AG08395 (cell line): ENCODE results near the gene DOCK9.
"Not testable (repeated sequence)": the region's sequence is repeated elsewhere in the genome, so short reads cannot be mapped to it uniquely, and the experiment has no call there.

ENCODE experiments used
- DNase-seq: peaks from one replicate; pipeline ENCODE4 v3.0.0; 2012; ENCODE audit warnings: mixed read lengths, low spot score

Gene DOCK9

DNA sequence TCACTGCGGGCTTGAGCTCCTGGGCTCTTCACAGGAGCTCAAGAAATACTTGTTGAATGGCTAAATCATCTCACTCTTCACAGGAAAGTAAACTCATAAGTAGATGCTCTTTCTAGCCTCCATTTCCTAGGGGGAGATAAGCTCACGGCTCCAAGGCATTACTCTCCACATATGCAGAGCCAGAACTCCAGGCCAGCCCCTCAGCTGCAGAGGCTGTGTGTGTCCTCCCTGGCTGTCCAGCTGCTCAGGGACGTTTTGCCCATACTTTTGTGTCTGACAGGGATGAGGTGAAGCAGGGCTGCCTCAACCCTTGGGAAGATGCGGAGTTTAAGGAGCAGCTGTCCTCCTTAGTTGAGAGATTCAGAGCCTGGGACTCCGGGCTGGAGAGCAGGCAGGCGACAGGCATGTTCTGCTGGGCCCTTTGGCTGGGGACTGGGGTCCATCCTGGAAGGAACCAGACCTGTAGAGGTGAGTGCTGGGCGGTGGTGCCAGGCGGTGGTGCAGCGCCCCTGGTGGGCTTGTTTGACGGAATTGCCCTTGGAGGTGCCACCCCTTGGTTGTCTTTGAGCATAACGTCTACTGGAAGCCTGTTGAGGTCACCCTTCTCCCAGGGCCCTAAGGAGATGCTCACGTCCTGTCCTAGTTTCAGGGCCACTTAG is 204.9 kb downstream of the DOCK9 start:
- no peak for DNase-seq

DNA sequence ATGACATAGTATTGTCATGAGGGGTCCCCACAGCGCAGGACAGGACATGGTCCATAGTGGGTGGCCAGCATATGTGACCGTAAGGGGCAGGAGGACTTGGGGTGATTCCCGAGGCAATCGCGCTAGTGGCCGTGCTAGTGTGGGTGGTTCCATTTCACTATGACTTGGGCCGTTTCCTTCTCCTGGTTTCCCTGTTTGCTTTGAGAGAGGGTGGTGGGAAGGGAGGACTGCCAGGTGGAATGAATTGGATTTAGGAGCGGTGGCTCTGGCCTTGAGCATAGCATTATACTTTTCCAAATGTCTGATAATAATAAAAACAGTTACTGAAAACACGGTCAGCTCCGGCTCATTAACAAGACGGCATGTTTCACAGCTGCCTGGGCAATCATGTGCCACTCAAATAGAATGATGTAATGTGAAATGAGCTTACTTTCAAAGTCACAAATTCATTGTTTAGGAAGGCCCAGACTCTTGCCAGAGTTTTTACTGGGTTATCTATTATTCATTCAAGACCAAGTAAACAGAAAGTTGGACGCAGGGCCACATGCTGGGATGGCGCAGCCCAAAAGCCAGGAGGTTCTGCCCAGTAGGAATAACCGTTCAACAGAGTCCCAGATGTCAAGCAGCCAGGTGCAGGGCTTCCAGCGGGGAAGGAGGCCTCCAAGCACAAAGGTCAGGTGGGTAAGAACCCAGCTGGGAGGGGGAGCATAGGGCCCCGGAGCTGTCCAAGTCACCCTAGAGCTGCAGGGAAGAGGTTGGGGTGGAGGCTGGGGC is 205.8 kb downstream of the DOCK9 start:
- no peak for DNase-seq

DNA sequence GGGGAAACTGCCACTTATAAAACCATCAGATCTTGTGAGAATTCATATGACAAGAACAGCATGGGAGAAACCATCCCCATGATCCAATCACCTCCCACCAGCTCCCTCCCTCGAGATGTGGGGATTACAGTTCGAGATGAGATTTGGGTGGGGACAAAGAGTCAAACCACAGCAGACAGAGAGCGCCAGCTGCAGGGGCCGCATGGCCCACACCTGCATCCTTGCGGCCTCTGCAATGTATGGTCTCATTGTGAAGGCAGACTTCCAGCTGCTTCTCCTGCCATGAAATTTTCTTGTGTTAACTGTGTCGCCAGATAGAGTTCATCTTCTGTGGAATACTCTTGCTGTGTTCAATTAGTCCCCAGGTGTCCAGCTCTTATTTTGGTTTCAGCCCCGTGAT is 208.1 kb downstream of the DOCK9 start:
- no peak for DNase-seq

DNA sequence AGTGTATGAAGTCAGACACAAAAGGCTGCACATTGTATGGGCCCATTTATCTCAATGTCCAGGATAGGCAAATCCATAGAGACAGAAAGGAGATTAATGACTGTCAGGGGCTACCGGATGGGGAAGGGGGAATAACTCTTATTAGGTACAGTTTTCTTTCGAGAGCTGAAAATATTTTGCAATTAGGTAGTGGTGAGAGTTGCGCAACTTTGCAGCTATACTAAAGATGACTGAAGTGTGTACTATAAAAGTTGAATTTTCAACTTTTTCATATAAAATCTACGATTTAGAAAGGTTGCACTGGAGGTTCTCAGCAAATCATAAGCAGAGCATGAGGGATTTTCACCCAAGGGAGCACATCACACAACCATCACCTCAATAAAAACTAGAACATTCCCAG is 209.3 kb downstream of the DOCK9 start:
- DNase-seq: no peak

DNA sequence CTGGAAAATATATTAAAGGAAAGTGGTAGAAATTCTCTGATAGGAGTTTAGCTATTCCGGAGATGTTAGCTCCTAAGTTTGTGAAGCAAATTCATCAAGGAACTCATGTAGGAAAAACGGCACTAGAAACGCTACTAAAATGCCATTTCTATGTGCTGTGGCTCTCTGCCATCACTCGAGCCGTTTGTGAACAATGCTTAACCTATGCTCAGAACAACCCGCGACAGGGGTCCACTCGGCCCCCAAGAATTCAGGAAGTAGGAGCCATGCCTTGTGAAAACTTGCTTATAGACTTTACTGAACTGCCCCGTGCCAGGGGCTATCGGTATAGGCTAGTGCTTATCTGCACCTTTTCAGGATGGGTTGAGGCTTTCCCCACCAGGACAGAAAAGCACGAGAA is 211.2 kb downstream of the DOCK9 start:
- no peak for DNase-seq

DNA sequence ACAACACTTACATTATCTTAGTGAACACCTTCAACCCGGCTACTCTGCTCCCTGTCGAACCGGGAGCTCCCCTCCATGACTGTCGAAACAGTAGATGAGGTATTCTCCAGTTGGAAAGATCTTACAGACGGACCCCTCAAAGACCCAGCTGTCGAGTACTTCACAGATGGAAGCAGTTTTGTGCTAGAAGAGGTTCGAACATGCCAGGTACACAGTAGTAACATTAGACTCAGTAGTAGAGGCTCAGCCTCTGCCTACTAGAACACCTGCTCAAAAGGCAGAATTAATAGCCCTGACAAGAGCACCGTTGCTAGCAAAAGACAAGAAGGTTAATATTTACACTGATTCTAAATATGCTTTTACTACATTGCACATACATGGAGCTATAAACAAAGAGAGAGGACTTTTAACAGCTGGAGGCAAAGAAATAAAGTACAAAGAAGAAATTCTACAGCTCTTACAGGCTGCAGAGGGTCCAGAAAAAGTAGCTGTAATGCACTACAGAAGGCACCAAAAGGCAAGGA is 211.8 kb downstream of the DOCK9 start:
- no peak for DNase-seq

DNA sequence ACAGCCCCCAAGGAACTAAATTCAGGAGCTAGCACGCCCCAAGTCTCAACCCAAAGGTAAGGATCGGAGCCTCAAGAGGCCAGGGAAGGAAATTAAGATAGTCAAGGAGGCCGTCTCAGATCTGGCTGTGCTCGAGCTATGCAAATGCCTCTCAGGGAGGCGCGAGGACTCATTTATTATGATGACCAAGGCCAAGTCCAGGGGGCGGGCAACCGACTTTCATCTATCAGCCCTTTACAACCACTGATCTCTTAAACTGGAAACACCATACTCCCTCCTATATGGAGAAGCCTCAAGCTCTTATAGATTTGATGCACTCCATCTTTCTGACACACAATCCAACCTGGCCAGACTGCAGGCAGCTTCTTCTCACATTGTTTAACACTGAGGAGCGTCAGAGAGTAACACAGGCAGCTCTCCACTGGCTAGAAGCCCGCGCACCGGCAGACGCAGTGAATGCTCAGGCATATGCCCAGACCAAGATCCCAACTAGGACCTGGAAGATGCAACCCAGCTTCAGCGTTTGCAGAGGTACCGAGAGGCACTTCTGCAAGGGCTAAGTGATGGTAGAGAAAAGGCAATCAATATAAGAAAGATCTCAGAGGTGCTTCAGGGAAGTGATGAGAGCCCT is 215.8 kb downstream of the DOCK9 start:
- DNase-seq: no peak

DNA sequence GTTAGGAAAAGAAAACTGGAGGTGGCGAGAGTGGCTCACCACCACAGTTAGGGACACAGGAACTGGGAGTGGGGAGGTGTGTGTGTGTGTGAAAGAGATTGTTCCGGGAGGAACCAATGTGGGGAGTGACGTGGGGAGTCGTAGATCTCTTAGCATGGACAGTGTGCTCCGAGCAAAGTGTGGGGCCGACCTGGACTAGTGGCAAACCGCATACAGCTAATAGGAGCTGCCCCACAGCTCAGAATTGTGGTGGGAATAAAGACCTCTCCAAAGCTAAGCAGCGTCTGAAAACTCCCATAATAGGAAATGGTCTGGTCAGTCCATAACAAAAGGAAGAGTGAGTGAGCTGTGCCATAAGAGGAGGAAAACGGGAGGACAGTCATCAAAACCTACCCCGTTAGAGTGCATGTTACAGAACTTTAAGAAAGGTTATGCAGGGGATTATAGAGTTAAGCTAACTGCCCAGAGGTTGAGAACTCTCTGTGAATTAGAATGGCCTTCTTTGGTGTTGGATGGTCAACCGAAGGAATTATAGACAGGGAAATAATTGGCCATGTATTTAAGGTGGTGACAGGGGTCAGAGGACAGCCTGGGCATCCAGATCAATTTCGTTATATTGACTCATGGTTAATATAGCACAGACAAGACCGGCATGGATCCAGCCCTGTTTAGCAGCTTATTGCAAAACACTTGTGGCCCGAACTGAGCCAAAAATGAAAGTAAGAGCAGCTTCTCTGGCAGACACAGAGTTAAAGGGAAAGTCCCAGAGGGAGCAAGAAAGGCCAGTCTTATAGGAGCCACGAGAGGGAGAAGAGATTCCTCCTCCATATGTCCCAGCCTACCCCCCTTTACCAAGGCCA is 216.5 kb downstream of the DOCK9 start:
- peak; percentile 63 for DNase-seq

DNA sequence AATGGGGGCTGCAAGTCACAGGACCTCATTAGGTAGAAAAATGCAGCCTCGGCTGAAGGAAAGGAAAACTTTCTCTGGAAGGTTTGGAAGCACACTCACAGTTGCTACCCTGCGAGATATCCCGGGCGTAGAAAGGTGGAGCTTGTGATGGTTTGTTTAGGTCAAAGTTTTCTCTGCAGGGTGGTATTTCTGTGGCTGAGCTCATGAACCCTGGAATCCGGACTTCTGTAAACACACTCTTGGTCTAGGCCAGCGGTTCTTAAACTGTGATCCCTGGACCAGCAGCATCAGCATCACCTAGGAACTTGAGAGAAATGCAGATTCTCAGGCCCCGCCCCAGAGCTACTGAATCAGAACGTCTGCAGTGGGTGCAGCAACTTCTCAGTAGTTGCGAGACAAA is 222.1 kb downstream of the DOCK9 start:
- no peak for DNase-seq

DNA sequence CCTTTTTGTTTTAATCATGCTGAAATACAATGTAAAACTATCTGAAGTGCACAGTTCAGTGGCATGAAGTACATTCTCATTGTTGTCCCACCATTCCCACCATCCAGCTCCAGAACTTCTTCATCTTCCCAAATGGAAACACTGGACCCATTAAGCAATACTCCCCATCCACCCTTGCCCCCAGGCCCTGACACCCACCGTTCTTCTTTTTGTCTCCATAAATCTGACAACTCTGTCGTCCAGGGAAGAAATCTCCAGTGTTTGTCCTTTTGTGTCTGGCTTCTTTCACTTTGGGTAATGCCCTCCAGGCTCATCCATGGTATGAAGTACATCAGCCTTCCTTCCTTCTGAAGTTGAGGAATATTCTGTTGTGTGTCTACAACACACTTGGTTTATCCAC is 222.7 kb downstream of the DOCK9 start:
- DNase-seq: no peak

DNA sequence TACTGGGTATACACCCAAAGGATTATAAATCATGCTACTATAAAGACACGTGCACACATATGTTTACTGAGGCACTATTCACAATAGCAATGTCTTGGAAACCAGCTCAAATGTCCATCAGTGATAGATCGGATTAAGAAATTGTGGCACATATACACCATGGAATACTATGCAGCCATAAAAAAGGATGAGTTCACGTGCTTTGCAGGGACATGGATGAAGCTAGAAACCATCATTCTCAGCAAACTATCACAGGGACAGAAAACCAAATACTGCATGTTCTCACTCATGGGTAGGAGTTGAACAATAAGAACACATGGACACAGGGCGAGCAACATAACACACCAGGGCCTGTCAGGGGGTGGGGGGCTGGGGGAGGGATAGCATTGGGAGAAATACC is 223.4 kb downstream of the DOCK9 start:
- DNase-seq: not testable (repeated sequence)

DNA sequence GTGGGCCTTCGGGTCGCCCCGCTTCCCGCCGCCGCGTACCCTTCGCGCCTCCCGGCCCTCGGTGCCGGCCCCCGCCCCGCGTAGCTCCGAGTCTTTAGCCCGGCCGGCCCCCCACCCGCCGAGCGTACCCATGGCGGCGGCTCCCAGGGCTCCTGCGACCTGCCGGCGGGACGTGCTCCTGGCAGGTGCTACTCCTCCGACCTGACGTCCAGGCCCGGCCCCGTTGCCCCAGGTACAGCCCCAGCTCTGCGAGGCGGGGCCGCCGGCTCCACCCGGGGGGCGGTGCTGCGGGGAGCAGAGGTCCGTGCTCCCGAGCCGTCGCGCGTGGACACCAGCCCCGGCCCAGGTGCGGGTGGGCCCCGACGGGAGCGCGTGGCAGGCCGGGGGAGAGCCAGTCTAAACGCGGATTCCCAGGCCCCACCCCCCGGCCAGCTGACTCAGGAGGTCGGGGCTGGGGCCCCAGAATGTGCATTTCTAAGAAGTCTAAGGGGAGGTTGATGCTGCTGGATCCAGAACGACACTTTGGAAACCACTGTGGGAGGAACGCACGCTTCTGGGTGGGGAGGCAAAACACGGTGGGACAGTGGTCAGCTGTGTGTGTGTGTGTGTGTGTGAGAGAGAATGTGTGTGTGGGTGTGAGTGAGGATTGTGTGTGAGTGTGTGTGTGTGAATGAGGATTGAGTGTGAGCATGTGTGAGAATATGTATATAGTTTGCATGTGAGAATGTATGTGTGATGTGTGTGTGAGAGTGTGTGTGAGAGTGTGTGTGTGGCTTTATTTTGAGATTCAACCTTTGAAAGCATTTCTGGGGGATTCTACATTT is 225.2 kb downstream of the DOCK9 start, which contains the start of gene SLC15A1:
Gene SLC15A1, minus strand, starts transcription at position 206 of the 824 bp plus-strand sequence. Its CDS starts 74 bp downstream, at position 132.
- no peak for DNase-seq

DNA sequence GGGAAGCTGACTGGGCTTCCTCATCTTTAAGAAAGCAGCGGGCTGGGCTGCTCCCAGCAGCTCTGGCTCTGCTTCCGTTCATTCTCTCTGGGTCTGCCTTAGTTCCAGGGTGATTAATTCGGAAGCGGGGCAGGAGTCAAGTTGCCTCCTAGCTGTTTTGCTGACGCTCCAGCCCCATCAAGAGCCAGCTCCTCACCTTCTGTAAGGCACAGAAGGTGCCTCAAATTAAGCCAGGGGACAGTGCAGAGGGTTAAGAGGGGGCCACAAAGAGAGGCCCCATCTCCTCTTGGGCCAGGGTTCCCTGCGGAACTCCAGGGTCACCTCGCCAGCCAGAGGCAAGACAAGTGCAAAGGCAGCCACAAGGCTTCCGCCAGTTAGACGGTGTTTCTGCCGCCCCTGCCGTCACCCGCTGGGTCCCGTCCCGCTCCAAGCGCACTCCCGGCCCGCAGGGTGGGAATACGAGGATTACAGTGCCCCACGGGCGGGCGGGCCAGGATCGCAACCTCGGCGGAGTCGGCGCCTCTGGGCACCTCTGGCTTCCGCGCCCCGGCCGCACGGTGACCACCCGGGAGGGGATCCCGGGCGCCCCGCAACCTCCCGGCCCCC is 225.9 kb downstream of the DOCK9 start:
- DNase-seq: peak; percentile 50

DNA sequence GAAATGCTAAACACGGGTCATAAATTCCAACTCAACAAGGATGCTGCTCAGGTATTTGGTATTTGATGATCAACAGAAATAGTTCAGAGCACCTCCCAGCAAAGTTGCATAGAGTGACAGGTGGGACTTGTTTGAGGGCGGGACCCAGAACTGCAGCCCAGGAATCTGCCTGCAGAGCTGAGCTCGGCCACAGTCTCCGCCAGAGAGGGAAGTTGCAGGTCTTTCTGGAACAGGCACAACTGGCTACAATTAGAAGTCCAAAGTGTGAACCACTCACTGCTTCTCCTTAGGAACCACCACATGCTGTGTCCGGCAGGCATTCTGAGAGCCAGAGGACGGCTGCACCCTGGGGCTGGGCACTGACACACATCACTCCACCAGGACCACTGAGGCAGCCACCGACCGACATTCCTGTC is 226.5 kb downstream of the DOCK9 start:
- DNase-seq: no peak

DNA sequence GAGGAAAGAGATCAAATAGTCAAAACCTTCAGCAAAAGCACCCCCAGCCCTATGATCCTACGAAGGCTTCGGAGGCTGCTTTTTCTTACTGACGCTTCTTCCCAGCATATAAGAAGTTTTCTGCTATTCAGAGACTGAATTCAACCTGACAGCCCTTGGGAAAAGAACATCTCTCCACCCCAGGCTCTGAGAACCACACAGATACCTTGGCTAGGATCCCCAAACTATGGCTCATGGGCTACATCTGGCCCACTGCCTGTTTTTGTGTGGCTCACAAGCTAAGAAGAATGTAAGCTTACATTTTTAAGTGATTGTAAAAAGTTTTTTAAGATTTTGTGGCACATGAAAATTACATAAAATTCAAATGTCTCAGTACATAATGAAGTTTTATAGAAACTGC is 228.4 kb downstream of the DOCK9 start:
- peak; percentile 87 for DNase-seq

DNA sequence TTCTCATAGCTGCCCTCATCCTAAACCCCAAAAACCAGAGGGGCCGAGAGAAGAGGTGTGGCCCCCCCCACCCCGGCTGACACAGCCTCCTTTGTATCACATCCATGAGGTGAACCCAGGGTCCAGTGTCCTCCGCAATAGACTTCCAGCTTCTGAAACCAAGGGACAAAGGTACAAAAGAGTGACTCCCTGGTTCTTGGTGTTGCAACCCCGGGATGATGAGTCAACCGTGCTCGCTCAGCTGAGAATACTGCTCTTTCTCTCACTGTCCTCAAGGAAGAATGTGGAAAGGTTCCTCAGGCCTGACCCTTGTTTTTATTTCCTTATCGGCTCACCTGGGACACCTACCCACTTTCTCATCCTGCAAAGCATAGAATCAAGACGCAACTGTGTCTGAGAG is 230.9 kb downstream of the DOCK9 start:
- DNase-seq: peak; percentile 43
